Activated naive CD4-positive, alpha-beta T cell treated with anti-CD3 and anti-CD28 coated beads, Interleukin-2, amount 10 ng/mL, durations not matched to agents 7 days and 5 days (primary cell): Measurements from ENCODE around the gene IGF2R.
"Not testable (repeated sequence)": the region's sequence is repeated elsewhere in the genome, so short reads cannot be mapped to it uniquely, and the experiment has no call there.

ENCODE experiments used
- CTCF ChIA-PET: fragments of 350-600 bp; sonication (Branson Sonifier 250); formaldehyde crosslinking; loops from one replicate; lab custom pipeline; 2021; ENCODE audit warnings: antibody characterized with exemption; lab: Charles Lee
- DNase-seq: peaks from one replicate; pipeline ENCODE4 v3.0.0-alpha.2; 2020
- H3K27ac Mint-ChIP-seq: one replicate; pipeline ENCODE4 v1.8.0; 2021; ENCODE audit warnings: mild to moderate bottlenecking, moderate library complexity, mixed read lengths
- H3K27me3 Mint-ChIP-seq: one replicate; pipeline ENCODE4 v1.8.0; 2021; ENCODE audit warnings: mild to moderate bottlenecking, mixed read lengths
- H3K36me3 Mint-ChIP-seq: one replicate; pipeline ENCODE4 v1.8.0; 2021; ENCODE audit warnings: mixed read lengths
- H3K4me1 Mint-ChIP-seq: one replicate; pipeline ENCODE4 v1.8.0; 2021; ENCODE audit warnings: mixed read lengths
- H3K4me3 Mint-ChIP-seq: one replicate; pipeline ENCODE4 v1.8.0; 2021; ENCODE audit warnings: mild to moderate bottlenecking, moderate library complexity, mixed read lengths
- H3K9me3 Mint-ChIP-seq: one replicate; pipeline ENCODE4 v1.8.0; 2021; ENCODE audit warnings: mixed read lengths

The IGF2R gene

DNA sequence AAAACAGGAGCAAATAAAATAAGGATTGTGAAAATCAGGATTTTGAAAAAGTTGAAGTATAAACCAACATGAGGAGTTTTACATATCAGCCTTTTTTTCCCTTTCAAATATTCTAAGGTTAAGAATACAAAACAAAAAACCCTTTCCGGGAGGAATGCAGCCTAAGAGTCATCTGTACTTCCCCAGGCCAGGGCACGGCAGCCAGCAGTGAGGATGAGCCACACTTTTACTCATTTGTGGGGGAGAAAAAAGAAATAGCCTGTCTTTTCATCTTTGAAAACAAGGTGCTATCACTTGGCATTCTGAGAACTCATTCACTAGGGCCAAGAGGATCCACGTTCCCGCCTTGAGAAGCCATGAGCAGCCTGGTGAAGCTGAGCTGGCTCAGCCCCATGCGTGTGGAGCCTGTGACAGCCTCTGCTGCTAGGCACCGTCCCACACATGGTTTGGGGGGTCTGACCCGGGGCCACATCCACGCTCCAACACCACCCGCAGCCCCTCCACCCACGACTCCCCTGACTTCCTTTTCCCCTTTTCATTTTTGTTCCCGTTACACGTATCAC is 164.0 kb downstream of the IGF2R start:
- CTCF ChIA-PET, result interaction anchor here (1.5 kb wide), 1 partner anchor 323 kb away, joined by 3 read pairs; no protein-coding TSS in a partner anchor
- H3K9me3 Mint-ChIP-seq, result no peaks in the 10 kb centered on the region
- H3K27ac Mint-ChIP-seq, result no peak overlapping the region
- peaks cover 19% of the 10 kb centered on the region for H3K27me3 Mint-ChIP-seq
- H3K4me3 Mint-ChIP-seq, result no peak overlapping the region
- DNase-seq, result no peak
- no peaks in the 10 kb centered on the region for H3K36me3 Mint-ChIP-seq
- no peaks in the 10 kb centered on the region for H3K4me1 Mint-ChIP-seq

DNA sequence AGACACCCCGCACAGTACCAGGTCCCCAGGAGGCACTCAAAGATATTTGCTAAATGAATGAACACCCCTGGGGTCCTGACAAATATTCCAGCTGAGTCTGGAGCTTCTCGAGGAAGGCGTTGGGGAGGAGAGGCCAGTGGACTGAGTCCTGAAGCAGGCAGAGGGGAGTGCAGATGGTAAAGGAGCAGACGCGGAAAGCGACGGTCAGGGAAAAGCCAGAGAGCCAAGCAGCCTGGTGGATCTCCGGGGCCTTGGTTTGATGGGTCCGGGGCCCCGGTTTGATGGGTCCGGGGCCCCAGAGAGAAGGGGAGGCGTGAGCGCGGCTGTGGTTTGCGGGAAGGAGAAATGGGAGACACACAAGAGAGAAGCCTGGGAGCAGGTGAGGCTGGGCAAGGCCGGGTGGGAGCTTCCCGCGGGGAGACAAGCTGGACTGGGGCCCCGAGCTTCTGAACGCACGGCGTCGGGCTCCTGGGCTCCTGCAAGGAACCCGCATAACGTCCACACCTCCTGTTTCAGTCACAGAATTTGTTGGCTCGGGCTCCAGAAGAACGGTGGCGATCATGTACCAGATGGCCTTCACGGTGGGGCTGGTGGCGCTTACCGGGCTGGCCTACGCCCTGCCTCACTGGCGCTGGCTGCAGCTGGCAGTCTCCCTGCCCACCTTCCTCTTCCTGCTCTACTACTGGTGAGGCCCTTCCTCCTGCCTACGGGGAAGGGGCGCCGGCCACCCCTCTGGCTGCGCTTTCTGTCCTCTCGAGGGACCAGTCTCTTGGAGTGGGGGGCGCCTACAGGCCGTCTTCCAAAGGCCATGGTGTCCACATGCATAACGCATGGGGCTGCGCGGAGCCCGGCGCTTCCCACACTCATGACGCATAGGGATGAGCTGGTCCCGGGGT is 164.8 kb downstream of the IGF2R start:
- H3K36me3 Mint-ChIP-seq, result no peaks in the 10 kb centered on the region
- H3K4me1 Mint-ChIP-seq, result peaks cover 7% of the 10 kb centered on the region
- no peak for DNase-seq
- no peak overlapping the region for H3K4me3 Mint-ChIP-seq
- no peaks in the 10 kb centered on the region for H3K9me3 Mint-ChIP-seq
- H3K27ac Mint-ChIP-seq, result no peak overlapping the region
- H3K27me3 Mint-ChIP-seq, result peaks cover 19% of the 10 kb centered on the region
- CTCF ChIA-PET, result no interaction called here

DNA sequence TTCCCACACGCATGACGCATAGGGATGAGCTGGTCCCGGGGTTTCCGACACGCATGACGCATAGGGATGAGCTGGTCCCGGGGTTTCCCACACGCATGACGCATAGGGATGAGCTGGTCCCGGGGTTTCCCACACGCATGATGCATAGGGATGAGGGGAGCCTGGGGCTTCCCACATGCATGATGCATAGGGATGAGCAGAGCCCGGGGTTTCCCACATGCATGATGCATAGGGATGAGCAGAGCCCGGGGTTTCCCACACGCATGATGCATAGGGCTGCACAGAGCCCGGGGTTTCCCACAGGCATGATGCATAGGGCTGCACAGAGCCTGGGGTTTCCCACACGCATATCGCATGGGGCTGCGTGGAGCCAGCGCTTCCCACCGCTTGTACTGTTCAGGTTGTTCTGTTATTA is 165.5 kb downstream of the IGF2R start:
- CTCF ChIA-PET, H3K36me3 Mint-ChIP-seq, H3K27ac Mint-ChIP-seq, H3K4me3 Mint-ChIP-seq, DNase-seq, H3K9me3 Mint-ChIP-seq, H3K4me1 Mint-ChIP-seq: not testable (repeated sequence)
- H3K27me3 Mint-ChIP-seq, result peaks cover 19% of the 10 kb centered on the region

DNA sequence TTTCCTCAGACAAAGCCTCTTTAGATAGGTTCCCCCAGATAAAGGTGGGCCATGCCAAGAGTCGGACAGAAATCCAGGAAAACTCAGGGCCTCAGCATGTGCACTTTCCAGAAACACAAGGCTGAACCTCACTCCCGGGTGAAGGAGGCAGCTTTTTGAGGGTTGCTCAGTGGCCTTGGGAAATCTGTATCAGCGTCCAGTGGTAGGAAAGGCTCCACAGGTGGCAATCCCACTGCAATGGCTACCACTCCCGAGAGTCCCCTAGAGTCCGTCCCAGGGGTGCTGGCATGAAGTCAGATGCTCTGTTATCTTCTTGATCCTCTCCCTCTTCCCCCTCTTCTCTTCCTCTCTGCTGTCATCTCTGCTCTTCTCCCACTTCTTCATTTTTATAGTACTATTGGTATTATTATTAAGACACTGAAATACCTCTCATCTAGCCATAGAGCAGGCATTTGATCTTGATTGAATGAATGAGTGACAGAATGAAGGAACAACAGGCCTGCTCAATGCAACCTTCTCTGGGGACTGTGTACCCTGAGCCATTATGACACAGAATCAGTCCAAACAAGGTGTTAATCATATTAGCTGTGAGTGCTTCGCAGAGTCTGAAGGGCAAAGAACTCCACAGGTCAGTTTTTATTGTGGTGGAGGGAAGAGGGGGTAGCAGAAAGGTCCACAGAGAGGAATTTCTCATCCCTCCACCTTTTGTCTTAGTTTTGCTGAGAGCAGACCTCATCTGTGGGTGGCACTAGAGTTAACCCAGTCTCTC is 166.1 kb downstream of the IGF2R start:
- Mint-ChIP-seq H3K36me3 (no peaks in the 10 kb centered on the region), H3K4me3 (no peak overlapping the region), H3K9me3 (no peaks in the 10 kb centered on the region), H3K27me3 (peaks cover 19% of the 10 kb centered on the region), H3K27ac (no peak overlapping the region), H3K4me1 (peaks cover 8% of the 10 kb centered on the region)
- no peak for DNase-seq
- CTCF ChIA-PET, result no interaction called here

DNA sequence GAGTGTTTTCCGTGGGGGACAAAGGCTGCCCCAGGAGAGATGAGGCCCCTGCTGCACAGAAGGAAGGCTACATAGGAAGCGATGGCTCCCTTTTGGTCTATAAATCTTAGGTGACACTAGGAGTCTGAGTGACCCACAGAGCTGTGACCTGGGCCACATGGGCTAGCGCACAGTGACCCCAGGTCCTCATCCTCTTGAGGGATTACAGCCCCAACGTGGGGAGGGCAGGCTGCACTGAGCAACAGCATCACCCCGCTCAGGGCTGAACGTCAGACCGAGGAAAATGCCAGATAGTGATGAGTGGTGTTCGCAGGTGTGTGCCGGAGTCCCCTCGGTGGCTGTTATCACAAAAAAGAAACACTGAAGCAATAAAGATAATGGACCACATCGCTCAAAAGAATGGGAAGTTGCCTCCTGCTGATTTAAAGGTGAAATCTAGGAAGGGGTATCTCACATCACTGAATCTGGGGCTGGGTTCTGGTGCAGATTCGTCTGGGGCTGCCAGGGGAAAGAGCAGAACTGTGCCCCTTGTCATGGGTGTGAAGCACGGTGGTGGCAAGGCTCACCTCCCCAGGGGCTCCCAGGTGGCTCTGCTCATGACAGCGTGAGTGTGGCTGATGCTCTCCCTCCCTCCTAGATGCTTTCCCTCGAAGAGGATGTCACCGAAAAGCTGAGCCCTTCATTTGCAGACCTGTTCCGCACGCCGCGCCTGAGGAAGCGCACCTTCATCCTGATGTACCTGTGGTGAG is 167.2 kb downstream of the IGF2R start:
- DNase-seq, result no peak
- CTCF ChIA-PET, result interaction anchor here (1.2 to 3.1 kb wide), 3 partner anchors 18 to 320 kb away, joined by 3 to 33 read pairs (median 4); no protein-coding TSS in a partner anchor
- H3K27me3 Mint-ChIP-seq, result peaks cover 18% of the 10 kb centered on the region

DNA sequence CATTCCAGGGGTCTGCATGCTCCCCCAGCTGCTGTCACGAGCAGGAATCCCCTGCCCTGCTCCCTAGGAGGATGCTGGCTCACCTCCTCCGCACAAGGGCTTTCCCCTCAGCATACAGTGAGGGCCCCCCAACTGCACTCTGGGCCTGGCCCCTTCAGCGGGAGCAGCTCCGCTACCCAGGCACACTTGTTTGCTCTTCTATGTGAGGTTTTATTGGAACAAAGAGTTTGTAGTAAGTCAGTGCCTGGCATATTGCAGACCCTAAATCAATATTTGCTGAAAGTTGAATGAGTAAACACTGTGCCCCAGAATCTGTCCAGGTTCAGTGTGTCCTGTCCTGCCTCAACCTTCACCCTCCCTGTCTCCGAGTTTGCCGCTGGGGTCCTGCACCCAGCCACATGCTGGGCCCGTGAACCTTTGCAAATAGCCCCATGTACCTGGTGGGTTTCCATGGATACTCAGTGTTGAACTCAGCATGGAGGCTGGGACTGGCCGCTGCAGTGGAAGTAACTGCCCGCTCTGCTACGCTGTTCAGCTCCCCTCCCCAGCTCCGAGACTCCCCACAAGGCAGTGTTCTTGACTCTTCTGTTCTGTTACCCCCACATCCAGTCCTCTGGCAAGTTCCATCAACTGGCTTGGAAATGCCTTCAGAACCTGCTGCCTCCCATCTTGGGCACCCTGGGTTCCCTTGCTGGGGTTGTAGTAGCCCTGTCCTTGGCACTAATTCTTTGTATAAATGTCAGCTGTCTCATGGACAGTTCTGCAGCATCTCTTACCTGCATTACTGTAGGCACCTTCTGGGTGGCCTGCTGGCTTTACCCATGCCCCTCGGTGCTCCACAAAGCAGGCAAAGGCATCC is 168.5 kb downstream of the IGF2R start:
- Mint-ChIP-seq H3K4me3 (no peak overlapping the region), H3K36me3 (no peaks in the 10 kb centered on the region), H3K27ac (no peak overlapping the region), H3K27me3 (peaks cover 16% of the 10 kb centered on the region), H3K4me1 (peaks cover 8% of the 10 kb centered on the region), H3K9me3 (no peaks in the 10 kb centered on the region)
- no peak for DNase-seq
- CTCF ChIA-PET, result interaction anchor here (0.6 to 3.1 kb wide), 12 partner anchors 10 to 530 kb away, joined by 3 to 33 read pairs (median 4); no protein-coding TSS in a partner anchor

More for the DNA sequence above, 167.2 kb downstream of the IGF2R start:
- H3K9me3 Mint-ChIP-seq, result no peaks in the 10 kb centered on the region
- peaks cover 8% of the 10 kb centered on the region for H3K4me1 Mint-ChIP-seq
- no peak overlapping the region for H3K27ac Mint-ChIP-seq
- H3K4me3 Mint-ChIP-seq, result no peak overlapping the region
- no peaks in the 10 kb centered on the region for H3K36me3 Mint-ChIP-seq

DNA sequence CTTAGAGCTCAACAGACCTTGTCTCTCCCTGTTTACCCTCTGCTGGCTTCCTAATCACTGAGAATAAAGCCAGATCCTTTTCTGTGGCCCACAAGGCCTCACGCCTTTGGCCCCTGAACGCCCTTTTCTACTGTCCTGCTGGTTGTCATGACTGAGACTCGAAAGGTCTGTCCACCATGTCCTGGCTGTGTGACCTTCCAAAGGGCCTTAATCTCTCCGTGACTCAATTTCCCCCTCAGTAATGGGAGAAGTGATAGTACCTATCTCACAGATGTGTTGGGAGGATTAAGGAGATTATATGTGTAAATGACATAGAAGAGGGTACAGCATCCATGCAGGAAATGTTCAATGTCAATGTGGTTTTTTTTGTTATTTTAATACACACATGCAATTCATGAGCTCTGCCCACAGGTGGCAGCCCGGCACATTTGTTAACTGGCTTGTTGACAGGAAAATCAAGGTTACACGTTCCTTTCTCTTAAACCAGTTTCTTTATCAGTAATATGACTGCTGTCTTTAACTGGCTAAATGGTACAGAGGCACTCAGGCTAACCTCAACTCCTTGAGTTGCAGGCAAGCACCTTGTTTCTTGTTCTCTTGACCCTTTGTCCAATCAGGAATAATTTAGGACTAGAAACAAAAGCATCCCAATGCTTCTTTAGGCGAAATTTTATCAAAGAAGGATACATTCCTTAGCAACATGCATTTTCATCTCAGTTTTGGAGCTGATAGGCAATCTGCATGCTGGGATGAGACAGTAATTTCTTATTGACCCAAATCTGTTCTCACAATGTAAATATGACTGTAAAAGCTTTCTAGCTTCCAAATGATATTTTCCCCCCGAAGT is 169.3 kb downstream of the IGF2R start:
- Mint-ChIP-seq H3K4me1 (peaks cover 8% of the 10 kb centered on the region), H3K27ac (no peak overlapping the region), H3K27me3 (peaks cover 16% of the 10 kb centered on the region), H3K4me3 (no peak overlapping the region), H3K36me3 (no peaks in the 10 kb centered on the region), H3K9me3 (no peaks in the 10 kb centered on the region)
- CTCF ChIA-PET, result interaction anchor here (0.6 to 3.1 kb wide), 8 partner anchors 9 to 529 kb away, joined by 3 to 33 read pairs (median 4); no protein-coding TSS in a partner anchor
- peak; percentile 79 for DNase-seq

DNA sequence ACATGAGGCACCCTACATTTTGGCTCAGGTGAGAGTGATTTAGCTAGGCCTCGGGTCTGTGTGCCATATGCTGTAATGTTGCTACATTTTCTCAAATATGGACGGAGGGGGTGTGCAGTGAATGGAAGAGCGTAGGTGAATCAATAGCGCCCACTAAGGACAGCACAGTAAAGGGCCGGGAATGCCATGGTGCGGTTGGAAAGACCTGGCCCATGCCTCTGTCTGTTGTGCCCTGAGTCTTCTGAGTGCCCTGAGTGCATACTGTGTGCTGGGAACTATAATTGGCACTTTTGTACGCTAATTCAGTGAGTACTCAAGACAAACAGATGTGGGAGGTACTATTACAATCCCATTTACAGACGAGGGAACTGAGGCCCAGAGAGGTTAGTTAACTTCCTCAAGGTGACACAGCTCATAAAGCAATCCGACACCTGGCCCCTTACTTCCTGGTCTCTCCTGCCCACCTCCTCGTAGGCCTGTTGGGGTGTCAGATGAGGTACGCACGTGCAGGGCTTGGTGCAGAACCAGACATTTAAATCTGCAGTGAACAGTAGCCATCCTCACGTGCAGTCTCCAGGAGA is 170.0 kb downstream of the IGF2R start:
- CTCF ChIA-PET, result interaction anchor here (1.0 to 3.1 kb wide), 7 partner anchors 8 to 529 kb away, joined by 3 to 33 read pairs (median 5); no protein-coding TSS in a partner anchor
- H3K27ac Mint-ChIP-seq, result no peak overlapping the region
- H3K36me3 Mint-ChIP-seq, result no peaks in the 10 kb centered on the region
- peaks cover 16% of the 10 kb centered on the region for H3K27me3 Mint-ChIP-seq
- H3K4me1 Mint-ChIP-seq, result peaks cover 8% of the 10 kb centered on the region
- DNase-seq, result no peak
- H3K9me3 Mint-ChIP-seq, result no peaks in the 10 kb centered on the region
- no peak overlapping the region for H3K4me3 Mint-ChIP-seq

DNA sequence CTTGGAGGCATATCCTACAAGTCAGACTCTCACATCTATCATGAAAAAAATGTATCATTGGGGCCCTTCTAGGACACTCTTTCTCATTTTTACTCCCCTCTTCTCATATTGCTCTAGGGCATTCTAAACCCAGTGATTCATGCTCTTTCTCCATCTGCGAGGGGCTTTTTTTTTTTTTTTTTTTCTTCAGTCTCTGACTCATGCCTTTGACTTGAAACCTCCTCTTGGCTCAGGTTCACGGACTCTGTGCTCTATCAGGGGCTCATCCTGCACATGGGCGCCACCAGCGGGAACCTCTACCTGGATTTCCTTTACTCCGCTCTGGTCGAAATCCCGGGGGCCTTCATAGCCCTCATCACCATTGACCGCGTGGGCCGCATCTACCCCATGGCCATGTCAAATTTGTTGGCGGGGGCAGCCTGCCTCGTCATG is 170.6 kb downstream of the IGF2R start:
- Mint-ChIP-seq H3K27ac (no peak overlapping the region), H3K4me1 (peaks cover 8% of the 10 kb centered on the region), H3K4me3 (no peak overlapping the region), H3K27me3 (peaks cover 16% of the 10 kb centered on the region), H3K9me3 (no peaks in the 10 kb centered on the region), H3K36me3 (no peaks in the 10 kb centered on the region)
- CTCF ChIA-PET, result no interaction called here
- no peak for DNase-seq

DNA sequence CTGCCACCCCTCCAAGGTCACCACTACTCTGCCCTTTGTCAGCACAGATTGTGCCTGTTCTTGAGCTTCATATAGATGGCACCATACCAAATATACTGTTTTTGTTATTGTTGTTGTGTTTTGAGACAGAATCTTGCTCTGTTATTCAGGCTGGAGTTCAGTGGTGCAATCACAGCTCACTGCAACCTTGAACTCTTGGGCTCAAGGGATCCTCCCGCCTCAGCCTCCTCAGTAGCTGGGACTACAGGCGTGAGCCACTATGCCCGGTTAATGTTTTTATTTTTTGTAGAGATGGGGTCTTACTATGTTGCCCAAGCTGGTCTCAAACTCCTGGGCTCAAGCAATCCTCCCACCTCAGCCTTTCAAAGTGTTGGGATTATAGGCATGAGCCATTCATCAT is 171.6 kb downstream of the IGF2R start:
- CTCF ChIA-PET, result interaction anchor here (1.6 to 1.8 kb wide), 3 partner anchors 277 to 393 kb away, joined by 4 to 6 read pairs (median 5); no protein-coding TSS in a partner anchor
- not testable (repeated sequence) for H3K27ac Mint-ChIP-seq, H3K9me3 Mint-ChIP-seq, H3K4me1 Mint-ChIP-seq, H3K36me3 Mint-ChIP-seq, H3K4me3 Mint-ChIP-seq, DNase-seq
- H3K27me3 Mint-ChIP-seq, result peaks cover 15% of the 10 kb centered on the region

DNA sequence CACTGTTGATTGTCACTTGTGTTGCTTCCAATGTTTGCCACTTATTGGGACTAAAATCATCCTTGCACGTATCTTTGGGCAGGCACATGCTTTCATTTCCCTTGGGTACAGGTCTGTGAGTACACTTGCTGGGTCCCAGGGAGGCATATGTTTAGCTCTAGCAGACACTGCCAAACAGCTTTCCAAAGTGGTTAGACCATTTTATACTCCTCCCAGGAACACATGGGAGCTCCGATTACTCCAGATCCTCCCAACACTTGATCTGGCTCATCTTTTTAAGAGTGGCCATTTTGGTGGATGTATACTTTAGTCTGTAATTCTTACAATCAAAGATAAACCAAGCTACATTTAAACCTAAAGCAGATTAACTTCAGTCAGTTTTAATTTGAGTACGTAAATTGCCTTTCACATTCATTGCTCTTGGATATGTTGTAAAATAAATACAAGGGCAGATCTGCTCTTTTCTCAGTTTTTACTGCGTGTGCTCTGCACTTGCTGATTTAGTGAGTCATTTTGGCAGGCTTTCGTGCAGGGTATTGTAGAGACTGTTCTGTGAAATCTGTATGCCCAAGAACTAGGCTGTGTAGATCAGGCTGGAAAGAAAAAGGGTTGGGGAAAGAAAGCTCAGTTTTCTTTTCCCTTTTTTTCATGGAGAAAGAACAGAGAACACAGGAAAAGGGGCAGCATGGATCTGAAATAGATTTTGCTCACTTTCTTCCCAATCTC is 172.3 kb downstream of the IGF2R start:
- CTCF ChIA-PET, result interaction anchor here (1.3 to 1.8 kb wide), 4 partner anchors 278 to 393 kb away, joined by 3 to 6 read pairs (median 4); no protein-coding TSS in a partner anchor
- no peaks in the 10 kb centered on the region for H3K36me3 Mint-ChIP-seq
- H3K4me1 Mint-ChIP-seq, result peaks cover 8% of the 10 kb centered on the region
- no peak for DNase-seq
- no peaks in the 10 kb centered on the region for H3K9me3 Mint-ChIP-seq
- peaks cover 8% of the 10 kb centered on the region for H3K27me3 Mint-ChIP-seq
- no peak overlapping the region for H3K27ac Mint-ChIP-seq
- no peak overlapping the region for H3K4me3 Mint-ChIP-seq
